ENCODE measurements around the gene SLC7A7. TPM values are rescaled to one million over a fixed set of nuclear protein-coding genes. Genes with fewer than 3 reads are reported as not detected.

SLC7A7 gene
- total RNA-seq, 1 experiment from 2014 or later = 5.9 TPM

GRCh38 chr14:22774011-22774706 lies 41.1 kb downstream of the SLC7A7 start:
- H3K27ac ChIP-seq = no peak overlapping the region
- TF ChIP-seq, protein P1, sequence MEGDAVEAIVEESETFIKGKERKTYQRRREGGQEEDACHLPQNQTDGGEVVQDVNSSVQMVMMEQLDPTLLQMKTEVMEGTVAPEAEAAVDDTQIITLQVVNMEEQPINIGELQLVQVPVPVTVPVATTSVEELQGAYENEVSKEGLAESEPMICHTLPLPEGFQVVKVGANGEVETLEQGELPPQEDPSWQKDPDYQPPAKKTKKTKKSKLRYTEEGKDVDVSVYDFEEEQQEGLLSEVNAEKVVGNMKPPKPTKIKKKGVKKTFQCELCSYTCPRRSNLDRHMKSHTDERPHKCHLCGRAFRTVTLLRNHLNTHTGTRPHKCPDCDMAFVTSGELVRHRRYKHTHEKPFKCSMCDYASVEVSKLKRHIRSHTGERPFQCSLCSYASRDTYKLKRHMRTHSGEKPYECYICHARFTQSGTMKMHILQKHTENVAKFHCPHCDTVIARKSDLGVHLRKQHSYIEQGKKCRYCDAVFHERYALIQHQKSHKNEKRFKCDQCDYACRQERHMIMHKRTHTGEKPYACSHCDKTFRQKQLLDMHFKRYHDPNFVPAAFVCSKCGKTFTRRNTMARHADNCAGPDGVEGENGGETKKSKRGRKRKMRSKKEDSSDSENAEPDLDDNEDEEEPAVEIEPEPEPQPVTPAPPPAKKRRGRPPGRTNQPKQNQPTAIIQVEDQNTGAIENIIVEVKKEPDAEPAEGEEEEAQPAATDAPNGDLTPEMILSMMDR (conservative IDR thresholded peaks at IDR 0.05) = no peak
- TF ChIP-seq EZH2 (IDR thresholded peaks at IDR 0.05; ENCODE audit: low read depth) = no peak
- BruUV-seq (replicated peaks) = no TSS peak
- no peaks in the 10 kb centered on the region for H3K4me1 ChIP-seq (replicated peaks; ENCODE audit: insufficient read depth)
- no peaks in the 10 kb centered on the region for H4K20me1 ChIP-seq (ENCODE audit: insufficient read depth)
- no peaks in the 10 kb centered on the region for H3K27me3 ChIP-seq (ENCODE audit: insufficient read depth, low read depth)
- H3K4me3 ChIP-seq = no peak overlapping the region
- H3K36me3 ChIP-seq (ENCODE audit: low read depth) = peaks cover 4% of the 10 kb centered on the region; the same call in 1 of the 2 replicates
- POLR2A ChIA-PET (ENCODE audit: unreplicated experiment) = interaction anchor here (0.6 to 0.7 kb wide), 3 partner anchors 86 to 214 kb away, joined by 3 to 4 read pairs (median 3); no protein-coding TSS in a partner anchor
- H3F3A ChIP-seq (ENCODE audit: insufficient read depth, low read depth) = no peaks in the 10 kb centered on the region
- no peaks in the 10 kb centered on the region for H3K9me2 ChIP-seq (ENCODE audit: insufficient read depth)
- intact Hi-C loops (cut with micrococcal nuclease; ENCODE audit: unreplicated experiment) = no loop called here
- DNase-seq = no peak
- no peaks in the 10 kb centered on the region for H3K79me2 ChIP-seq (ENCODE audit: low read depth)
- no peak overlapping the region for H3K4me2 ChIP-seq
- H2AFZ ChIP-seq = no peak overlapping the region
- H3K9me3 ChIP-seq (ENCODE audit: insufficient read depth, low read depth) = no peaks in the 10 kb centered on the region
- CTCF ChIA-PET = no interaction called here

- peaks cover 4% of the 10 kb centered on the region; the same call in 1 of the 2 replicates for H3K36me3 ChIP-seq (ENCODE audit: low read depth)
- H3K9me3 ChIP-seq (ENCODE audit: insufficient read depth, low read depth) = no peaks in the 10 kb centered on the region
- no peaks in the 10 kb centered on the region for H3F3A ChIP-seq (ENCODE audit: insufficient read depth, low read depth)
- intact Hi-C loops (cut with micrococcal nuclease; ENCODE audit: unreplicated experiment) = no loop called here
- H3K4me1 ChIP-seq (replicated peaks; ENCODE audit: insufficient read depth) = no peaks in the 10 kb centered on the region
- no peaks in the 10 kb centered on the region for H3K27me3 ChIP-seq (ENCODE audit: insufficient read depth, low read depth)
- no peak overlapping the region for H2AFZ ChIP-seq
- no peak for DNase-seq
- no TSS peak for BruUV-seq (replicated peaks)
- TF ChIP-seq, protein P1 (conservative IDR thresholded peaks at IDR 0.05) = no peak
- no peak for TF ChIP-seq EZH2 (IDR thresholded peaks at IDR 0.05; ENCODE audit: low read depth)
- no peak overlapping the region for H3K4me3 ChIP-seq
- H3K27ac ChIP-seq = no peak overlapping the region
- POLR2A ChIA-PET (ENCODE audit: unreplicated experiment) = interaction anchor here (0.6 to 0.7 kb wide), 3 partner anchors 95 to 213 kb away, joined by 3 to 6 read pairs (median 4); no protein-coding TSS in a partner anchor
- H4K20me1 ChIP-seq (ENCODE audit: insufficient read depth) = no peaks in the 10 kb centered on the region
- H3K9me2 ChIP-seq (ENCODE audit: insufficient read depth) = no peaks in the 10 kb centered on the region
- H3K79me2 ChIP-seq (ENCODE audit: low read depth) = peaks cover 2% of the 10 kb centered on the region
- no peak overlapping the region for H3K4me2 ChIP-seq
- CTCF ChIA-PET = no interaction called here
Observed at GRCh38 chr14:22773162-22774010, 41.8 kb downstream of the SLC7A7 start.

DNA sequence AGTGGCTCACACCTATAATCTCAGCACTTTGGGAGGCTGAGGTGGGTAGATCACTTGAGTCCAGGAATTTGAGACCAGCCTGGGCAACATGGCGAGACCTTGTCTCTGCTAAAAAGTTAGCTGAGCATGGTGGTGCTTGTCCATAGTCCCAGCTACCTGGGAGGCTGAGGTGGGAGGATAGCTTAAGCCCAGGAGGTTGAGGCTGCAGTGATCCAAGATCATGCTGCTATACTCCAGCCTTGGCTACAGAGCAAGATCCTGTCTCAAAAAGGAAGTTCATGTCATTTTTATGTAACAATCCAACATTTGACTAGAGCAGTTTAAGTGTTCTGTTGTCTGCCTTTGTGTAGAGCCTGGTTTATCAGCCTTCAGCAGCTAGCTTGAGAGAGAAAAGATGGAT lies 42.5 kb downstream of the SLC7A7 start:
- ChIA-PET POLR2A (ENCODE audit: unreplicated experiment) (interaction anchor here (0.6 kb wide), 1 partner anchor 96 kb away, joined by 6 read pairs; no protein-coding TSS in a partner anchor), CTCF (no interaction called here)
- Histone ChIP-seq H3K9me3 (ENCODE audit: insufficient read depth, low read depth) (no peaks in the 10 kb centered on the region), H3K79me2 (ENCODE audit: low read depth) (peaks cover 9% of the 10 kb centered on the region), H3K27ac (no peak overlapping the region), H2AFZ (no peak overlapping the region), H3K36me3 (ENCODE audit: low read depth) (peaks cover 4% of the 10 kb centered on the region; the same call in 1 of the 2 replicates), H4K20me1 (ENCODE audit: insufficient read depth) (no peaks in the 10 kb centered on the region), H3K4me2 (no peak overlapping the region), H3K4me1 (replicated peaks; ENCODE audit: insufficient read depth) (no peaks in the 10 kb centered on the region; the same call in 1 of the 2 replicates), H3K9me2 (ENCODE audit: insufficient read depth) (no peaks in the 10 kb centered on the region), H3F3A (ENCODE audit: insufficient read depth, low read depth) (no peaks in the 10 kb centered on the region), H3K27me3 (ENCODE audit: insufficient read depth, low read depth) (no peaks in the 10 kb centered on the region), H3K4me3 (no peak overlapping the region)
- no peak for TF ChIP-seq EZH2 (IDR thresholded peaks at IDR 0.05; ENCODE audit: low read depth)
- TF ChIP-seq, protein P1 (conservative IDR thresholded peaks at IDR 0.05) = no peak
- no TSS peak for BruUV-seq (replicated peaks)
- DNase-seq = no peak
- intact Hi-C loops (cut with micrococcal nuclease; ENCODE audit: unreplicated experiment) = no loop called here

Measured in PC-9 (cell line).